Endometrial microvascular endothelial cells (primary cell): Measurements from ENCODE around the gene RNF10. TPM values are rescaled to one million over a fixed set of nuclear protein-coding genes. Genes with fewer than 3 reads are reported as not detected.
"Not testable (repeated sequence)": the region's sequence is repeated elsewhere in the genome, so short reads cannot be mapped to it uniquely, and the experiment has no call there.

Experiments
- in situ Hi-C: cut with HindIII; loops from 2 replicates; pipeline ENCODE4 v1.10.0; 2017; ENCODE audit warnings: low sequenced_read_pairs, low pct_unique_long_range_greater_than_20kb; ENCODE audit errors: inconsistent ontology term
- total RNA-seq: library from RNA; depleted of rRNA; stranded (reverse); fragments of >200 nt; gene quantifications from one replicate; pipeline ENCODE4 v1.2.3, GENCODE V29; 2015; ENCODE audit errors: inconsistent ontology term

Gene RNF10
- 119 TPM for total RNA-seq

DNA sequence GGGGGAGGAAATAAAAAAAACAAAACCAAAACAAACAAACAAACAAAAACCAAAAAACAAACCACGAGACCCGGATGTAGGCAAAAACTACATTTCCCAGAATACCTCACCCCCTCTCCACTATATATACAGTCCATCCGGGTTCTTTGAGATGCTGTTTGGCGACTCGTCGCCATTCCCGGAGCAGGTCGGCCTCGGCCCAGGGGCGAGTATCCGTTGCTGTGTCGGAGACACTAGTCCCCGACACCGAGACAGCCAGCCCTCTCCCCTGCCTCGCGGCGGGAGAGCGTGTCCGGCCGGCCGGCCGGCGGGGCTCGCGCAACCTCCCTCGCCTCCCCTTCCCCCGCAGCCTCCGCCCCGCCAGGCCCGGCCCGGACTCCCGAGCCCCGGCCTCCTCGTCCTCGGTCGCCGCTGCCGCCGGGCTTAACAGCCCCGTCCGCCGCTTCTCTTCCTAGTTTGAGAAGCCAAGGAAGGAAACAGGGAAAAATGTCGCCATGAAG lies at the start of gene RNF10:
RNF10 (plus strand) TSS at position 154 of the 500 bp plus-strand sequence. CDS start 456 bp downstream, outside the sequence.
- in situ Hi-C loops: no loop called here

DNA sequence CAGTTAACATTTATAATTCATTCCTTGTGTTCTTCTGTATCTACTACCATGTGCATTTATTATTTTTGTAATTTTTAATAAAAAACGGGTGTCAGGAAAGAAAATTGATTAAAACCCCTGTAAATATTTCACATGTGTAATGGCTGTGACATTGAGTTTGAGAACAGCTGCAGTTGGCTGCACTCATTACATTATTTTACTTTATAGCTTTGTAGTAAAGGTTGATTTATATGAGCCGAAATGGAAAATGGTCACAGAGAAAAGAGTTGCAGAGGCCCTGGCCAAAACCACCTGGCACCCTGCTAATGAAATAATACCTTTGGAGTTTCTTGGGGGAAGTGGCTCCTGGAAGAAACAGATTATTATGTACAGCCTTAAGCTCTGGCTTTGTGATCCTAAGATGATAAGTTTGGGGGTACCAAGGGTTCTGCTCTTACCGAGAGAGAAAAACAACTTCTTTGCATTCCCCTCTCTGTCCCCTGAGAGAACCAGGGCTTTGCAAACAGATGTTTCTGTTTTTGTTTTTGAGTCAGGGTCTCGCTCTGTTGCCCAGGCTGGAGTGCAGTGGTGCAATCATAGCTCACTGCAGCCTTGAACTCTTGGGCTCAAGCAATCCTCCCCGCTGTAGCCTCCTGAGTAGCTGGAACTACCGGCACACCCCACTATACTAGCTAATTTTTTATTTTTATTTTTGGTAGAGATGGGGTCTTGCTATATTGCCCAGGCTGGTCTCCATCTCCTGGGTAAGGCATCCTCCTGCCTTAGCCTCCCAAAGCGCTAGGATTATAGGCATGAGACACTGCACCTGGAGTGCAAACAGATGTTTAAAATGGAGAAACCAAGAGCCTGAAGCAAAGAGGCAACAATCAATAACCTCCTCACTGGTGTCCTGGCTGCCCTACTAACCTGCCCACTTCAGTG lies 47.9 kb upstream of the RNF10 start:
- in situ Hi-C loops: no loop called here

DNA sequence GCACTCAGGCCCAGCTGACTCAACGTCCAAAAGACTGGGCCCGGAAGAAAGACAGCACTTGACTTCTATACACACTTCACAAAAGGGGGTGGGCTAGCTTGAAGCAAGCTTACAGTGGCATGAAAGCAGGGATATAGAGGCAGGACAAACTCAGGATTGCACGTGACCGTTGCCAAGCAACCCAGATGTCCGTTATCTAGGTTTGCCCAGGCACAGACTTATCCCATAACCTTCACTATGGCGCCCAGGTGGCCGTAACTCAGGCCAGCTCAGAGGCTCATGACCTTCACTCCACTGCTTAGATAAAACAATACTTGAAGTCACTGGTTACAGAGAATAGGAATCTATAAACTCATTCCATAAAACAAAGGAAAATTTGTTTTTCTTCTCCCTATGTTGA lies 46.6 kb upstream of the RNF10 start:
- in situ Hi-C loops: not testable (repeated sequence)

DNA sequence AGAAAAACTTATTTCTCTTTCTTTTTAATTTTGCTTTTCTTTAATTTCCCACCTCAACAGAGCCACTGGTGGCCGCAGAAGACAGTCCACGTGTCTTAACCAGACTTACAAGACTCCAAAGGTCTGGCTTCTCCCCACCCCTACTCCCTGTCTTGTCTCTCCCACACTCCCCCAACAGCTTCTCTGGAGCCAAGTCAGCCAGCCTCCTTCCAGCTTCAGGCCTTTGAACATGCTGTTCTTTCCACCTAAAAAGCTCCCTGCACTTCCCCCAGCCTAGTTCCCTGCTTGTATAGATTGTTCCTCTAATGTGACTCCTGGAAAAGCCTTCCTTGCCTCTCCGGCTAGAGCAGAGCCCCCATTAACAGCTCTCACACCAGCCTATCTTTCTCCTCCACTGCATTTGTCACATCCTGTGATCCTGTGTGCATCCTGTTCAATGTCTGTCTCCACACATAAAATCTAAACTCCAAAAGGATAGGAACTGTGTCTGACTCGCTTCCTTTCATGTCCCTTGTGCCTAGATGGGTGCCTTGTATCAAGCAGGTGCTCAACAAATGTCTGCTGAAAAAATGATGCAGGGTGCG lies 46.0 kb upstream of the RNF10 start:
- in situ Hi-C loops: no loop called here

DNA sequence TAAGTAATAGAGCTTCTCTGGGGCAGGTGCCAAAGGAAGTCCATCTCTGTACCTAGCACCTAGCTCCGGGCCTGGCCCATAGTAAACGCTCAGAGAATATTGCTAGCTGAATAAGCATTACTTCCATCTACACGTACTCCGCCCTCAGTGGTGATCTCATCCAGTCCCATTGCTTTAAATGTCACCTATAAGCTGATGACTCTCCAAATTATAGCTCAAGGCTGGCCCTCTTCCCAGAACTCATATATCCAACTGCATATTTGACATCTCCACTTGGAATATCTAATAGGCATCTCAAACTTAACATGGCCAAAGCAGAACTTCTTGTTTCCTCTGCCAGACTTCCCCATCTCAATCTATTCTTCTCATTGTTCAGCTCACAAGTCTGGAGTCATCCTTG lies 45.1 kb upstream of the RNF10 start:
- in situ Hi-C loops: no loop called here

DNA sequence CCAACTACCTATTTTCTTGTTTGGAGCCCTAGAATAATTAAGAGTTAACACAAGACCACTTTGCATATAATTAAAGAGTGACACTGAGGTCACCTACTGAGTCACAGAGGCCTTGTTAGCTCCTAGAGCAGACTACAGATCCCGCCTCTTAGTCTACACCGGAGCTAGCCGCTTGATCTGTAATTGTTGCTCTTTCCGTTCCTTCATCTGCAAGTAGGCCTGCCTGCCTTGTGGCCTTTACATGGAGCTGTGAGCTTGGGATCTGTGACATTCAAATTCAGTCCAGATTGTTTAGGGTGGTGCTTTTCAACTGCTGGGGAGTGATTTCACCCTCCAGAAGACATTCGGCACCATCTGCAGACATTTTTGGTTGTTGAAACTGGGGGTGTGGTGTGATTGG lies 43.8 kb upstream of the RNF10 start:
- in situ Hi-C loops: no loop called here

DNA sequence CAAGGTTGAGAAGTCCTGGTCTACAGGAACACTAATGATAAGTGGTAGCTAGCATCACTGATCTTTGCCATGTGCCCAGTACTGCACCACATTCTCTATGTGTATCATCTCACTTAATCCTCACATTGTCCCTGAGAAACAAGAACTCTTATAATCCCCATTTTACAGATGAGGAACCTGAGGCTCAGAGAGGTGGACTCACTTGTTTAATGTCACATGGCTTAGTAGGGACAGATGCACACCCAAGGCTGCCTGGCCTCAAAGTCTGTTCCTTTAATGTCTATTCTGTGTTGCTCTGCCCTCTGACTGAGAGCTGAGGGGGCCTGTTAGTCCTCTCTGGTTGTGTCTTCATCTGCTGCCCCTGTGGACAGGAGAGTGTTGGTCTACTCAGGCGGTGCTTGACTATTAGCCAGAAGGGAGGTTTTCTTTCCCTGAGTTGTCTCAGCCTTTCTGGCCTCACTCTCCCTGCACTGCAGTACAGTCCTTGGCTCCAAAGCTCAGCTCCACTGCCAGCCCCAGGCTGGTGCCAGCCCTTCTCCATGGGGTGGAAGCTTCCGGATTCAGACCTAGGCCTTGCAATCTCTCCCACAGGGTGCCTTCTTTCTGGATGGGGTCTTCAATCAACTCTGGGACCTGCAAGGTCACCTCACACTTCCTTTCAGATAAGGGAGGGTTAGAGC lies 43.2 kb upstream of the RNF10 start:
- in situ Hi-C loops: no loop called here

DNA sequence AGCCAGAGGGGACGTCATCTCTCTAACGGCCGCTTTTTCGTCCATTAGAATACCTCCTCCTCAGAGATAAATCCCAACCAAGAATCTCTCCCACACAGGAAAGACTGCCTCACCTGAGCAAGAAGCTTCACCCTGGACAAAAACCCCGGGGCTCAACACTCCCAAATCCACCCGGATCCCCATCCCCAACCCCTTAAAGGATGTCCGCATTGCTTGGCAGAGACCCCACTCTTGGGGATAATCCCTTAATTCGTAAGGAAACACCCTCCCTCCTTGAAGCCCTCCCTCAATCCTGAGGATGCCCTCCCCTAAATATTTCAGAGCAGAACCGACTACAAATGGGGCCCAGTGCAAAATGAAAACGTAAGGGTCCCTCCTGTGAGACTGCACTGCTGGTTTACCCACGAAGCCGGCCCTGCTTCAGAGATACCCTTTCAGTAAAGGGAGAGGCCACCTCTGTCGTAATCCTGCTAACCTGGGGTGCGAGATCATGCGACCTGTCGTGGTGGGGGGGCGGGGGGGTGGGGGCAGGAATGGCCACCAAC lies 38.9 kb upstream of the RNF10 start:
- in situ Hi-C loops: no loop called here

DNA sequence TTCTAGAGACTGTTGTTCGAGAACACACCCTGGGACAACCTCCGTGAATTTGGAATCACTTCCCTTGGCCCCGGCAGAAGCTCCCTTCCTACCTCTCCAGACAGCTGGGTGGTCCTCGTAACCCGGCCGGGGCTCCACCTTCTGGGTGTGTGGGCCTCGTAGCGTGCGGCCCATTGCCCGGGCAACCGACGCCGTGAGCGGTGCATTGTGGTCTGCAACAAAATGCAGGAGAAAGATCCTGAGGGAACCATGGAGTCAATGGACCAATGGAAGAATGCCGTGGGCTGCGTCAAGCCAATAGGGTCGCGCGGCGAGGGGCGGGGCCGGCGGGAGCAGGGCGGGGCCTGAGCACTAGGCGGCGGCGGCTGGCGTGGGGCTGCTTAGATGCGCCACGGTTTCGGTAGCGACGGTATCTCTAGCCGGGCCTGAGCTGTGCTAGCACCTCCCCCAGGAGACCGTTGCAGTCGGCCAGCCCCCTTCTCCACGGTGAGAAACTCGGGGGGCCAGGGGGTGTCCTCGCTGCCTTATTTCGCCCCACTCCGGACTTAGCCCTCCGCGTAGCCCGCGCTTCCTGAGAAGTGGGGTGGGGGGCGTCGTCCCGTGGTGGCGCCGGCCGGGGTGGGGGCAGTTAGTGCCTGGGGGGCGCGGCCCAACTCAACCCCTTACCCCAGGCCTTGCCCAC lies 38.3 kb upstream of the RNF10 start, which contains the start of gene DYNLL1:
DYNLL1 (plus strand) TSS at position 383 of the 682 bp plus-strand sequence. CDS start 309 bp downstream, outside the sequence.
- in situ Hi-C loops: no loop called here

DNA sequence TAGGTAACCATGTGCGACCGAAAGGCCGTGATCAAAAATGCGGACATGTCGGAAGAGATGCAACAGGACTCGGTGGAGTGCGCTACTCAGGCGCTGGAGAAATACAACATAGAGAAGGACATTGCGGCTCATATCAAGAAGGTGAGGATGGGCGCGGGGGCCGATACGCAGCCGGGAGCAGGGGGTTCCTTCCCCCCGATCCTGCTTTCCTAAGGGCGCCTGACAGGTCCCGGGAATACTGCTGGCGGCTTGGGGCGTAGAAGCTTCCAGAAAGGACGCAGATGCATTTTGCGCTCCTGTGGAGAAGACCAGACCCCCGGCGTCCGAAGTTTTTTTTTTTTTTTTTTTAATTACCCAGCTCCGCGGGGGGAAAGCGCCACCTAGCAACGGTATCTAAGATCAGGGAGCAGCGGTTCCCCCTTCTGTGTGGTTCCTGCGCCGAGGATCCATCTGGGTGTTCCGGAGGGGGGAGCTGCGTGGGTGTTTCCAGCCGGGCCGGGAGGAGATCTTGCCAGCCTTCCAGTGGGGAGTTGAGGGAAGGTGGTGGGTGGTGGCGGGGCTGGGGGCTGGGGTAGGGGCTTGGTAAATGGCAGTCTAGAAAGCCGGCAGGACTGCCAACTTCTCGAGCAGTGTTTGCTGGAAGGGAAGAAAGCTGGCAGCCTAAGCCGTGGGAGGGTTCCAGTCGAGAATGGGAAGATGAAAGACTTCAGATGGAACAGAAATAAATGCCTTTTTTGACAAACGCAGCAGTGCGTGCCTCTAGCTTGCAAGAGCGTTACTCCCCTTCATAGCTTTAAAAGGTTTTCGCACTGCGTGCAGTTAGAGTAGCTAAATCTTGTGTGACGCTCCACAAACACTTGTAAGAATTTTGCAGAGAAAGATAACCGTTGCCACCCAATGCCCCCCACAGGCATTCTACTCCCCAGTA lies 37.5 kb upstream of the RNF10 start:
- in situ Hi-C loops: no loop called here

DNA sequence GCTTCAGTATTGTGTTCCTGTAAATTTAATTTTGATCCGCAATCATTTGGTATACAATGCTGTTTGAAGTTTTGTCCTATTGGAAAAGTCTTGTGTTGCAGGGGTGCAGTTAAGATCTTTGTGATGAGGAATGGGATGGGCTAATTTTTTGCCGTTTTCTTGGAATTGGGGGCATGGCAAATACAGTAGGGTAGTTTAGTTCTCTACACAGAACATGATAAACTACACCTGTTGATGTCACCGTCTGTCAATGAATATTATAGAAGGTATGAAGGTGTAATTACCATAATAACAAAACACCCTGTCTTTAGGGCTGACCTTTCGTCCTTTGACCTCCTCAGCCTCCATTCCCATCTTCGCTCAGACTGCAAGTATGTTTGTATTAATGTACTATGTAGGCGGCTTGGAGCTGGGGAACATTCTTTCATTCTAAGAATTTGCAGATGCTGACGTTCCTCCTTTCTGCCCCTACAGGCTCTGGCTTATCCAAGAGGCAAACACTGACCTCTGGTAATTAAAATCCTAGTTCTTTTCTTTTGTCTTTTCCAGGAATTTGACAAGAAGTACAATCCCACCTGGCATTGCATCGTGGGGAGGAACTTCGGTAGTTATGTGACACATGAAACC lies 36.5 kb upstream of the RNF10 start:
- in situ Hi-C loops: no loop called here

DNA sequence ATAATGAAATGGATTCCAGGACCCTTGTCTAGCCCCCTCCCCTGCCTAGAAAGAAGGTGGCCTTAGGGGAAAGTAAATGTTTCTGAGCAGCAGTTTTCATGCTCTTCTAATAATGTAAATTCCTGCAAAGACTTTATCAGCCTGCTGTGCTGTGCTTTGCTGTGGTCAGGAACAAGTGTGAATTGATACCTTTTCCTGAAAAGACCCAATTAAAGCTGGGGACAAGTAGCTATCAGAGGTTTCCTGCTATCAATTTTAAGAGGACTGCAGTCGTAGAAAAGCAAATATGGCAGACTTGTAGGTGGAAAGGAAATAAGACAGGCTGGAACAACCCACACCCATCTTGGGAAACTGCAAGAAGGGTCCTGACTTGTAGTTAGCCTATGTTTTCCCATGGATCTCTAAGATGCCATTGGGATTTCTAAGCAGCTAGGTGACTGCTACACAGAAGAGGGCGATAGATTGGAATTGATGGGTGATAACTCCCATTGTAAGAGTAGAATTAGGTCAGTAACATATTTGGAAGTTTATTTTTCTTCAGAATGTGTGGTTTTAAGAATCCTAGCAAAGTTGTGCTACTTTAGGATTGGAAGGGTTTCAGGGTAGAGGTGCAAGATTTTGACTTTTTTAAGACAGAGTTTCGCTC lies 35.2 kb upstream of the RNF10 start:
- in situ Hi-C loops: no loop called here

DNA sequence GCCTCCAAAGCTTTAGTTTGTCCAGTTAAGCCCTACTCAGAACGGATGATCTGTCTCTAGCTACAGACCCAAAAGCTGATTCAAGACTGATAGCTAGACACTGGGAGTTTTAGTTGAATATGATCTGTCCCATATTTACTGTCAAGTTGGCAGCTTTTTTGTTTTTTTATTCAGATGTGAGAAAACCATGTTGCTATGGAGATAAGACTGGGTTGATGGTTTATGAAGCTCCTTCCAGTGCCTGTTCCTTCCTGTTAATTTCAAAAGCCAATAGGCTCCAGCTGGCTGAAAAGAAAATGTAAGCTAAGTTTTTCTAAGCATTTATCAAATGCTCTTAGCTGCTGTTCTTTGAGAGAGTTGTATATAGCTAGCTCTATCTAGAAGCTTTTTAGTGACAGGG lies 33.6 kb upstream of the RNF10 start:
- in situ Hi-C loops: no loop called here

DNA sequence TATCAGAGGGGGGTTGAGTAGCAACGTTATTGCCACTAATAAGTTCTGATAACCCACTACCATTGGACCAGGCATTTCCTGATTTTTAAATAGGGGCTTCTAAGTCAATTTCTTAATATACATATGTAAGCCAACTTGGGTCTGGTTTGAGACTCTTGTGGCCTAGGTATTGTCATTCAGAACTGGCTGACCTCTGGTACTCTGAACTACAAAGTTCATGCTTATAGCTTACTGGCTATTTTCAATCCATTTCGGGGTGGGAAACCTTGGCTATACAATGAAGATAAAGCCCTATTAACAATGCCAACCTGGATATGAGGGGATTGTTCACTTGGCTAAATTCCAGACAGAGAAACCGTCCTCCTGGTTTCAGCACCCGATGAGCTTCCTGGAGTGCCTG lies 29.6 kb upstream of the RNF10 start:
- in situ Hi-C loops: no loop called here

DNA sequence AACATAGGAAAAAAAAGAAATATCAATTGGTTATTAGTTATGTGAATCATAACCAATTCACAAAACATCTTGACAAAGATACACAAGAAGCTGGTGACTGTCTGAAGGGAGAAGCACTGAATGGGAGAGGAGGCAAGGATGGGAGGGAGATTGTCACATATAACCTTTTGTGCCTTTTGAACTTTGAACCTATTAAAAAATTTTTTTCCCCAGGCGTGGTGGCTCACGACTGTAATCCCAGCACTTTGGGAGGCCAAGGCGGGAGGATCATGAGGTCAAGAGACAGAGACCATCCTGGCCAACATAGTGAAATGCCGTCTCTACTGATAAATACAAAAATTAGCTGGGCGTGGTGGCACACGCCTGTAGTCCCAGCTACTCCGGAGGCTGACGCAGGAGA lies 25.6 kb upstream of the RNF10 start:
- in situ Hi-C loops: no loop called here

DNA sequence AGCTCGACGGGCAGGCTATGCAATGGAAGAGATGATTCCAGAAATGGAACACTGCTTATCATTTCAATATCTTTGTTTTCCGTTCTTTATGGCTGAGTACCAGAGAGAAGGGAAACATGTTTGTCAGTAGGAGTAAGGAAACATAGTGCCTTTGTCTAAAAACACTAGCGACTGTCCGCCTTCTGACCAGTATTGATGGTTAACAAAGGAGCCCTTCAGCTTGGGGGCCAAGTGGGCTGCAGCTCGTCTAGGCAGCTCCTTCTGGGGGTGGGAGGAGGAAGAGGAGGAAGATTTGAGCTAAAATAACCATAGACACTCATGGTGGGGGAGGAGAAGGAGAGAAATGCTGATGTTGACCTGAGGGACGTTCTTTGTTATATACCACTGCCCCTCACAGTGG lies 20.2 kb upstream of the RNF10 start:
- in situ Hi-C loops: no loop called here

DNA sequence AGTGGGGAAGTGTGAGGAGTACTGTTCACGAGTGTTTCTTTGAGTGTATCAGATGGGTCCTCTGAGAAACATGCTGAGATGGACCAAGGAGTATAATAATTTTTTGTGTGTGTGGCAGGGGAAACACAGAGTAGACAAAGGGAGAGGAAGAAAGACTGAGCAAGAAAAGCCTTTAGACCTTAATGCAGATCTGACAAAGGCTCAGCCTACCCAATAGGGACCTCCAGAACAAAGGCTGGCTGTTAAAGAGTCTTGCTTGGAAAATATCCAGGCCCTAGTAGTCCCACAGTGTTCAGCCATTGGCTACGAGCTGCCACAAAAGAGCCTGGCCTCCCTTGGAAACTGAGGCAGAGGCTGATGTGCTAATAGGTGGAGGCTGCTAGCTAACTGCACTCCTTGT lies 18.7 kb upstream of the RNF10 start:
- in situ Hi-C loops: no loop called here
